ENCODE measurements around the gene ZNF385C.

DNA sequence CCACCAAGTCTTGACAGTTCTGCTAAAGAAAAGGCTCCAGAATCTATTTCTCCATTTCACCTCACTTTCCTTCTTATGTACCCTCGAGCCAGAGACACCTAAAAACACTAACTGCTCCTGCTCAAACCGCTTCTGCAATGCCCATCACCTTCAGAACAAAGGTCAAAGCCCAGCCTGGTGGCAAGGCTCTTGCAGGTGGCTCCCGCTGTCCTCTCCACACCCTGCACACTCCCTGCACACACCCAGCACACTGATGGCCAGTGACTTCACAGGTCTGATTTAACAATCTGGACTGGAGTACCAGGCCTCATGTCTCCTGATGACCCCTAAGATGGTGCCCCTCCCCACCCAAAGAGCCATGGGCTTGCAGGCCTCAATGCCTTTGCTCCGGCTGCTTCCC lies 38.0 kb downstream of the ZNF385C start:
- TF ChIP-seq, protein P1, sequence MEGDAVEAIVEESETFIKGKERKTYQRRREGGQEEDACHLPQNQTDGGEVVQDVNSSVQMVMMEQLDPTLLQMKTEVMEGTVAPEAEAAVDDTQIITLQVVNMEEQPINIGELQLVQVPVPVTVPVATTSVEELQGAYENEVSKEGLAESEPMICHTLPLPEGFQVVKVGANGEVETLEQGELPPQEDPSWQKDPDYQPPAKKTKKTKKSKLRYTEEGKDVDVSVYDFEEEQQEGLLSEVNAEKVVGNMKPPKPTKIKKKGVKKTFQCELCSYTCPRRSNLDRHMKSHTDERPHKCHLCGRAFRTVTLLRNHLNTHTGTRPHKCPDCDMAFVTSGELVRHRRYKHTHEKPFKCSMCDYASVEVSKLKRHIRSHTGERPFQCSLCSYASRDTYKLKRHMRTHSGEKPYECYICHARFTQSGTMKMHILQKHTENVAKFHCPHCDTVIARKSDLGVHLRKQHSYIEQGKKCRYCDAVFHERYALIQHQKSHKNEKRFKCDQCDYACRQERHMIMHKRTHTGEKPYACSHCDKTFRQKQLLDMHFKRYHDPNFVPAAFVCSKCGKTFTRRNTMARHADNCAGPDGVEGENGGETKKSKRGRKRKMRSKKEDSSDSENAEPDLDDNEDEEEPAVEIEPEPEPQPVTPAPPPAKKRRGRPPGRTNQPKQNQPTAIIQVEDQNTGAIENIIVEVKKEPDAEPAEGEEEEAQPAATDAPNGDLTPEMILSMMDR (IDR thresholded peaks at IDR 0.05; ENCODE audit: low read depth, low read length, missing input control) = no peak
- TF ChIP-seq GABPA (IDR thresholded peaks at IDR 0.05 in 1 of 2, conservative IDR thresholded peaks at IDR 0.05 in 1 of 2) (no peak), RAD21 (IDR thresholded peaks at IDR 0.05) (no peak), SP1 (IDR thresholded peaks at IDR 0.05) (no peak), YY1 (IDR thresholded peaks at IDR 0.05) (no peak), EGR1 (IDR thresholded peaks at IDR 0.05; ENCODE audit: low read depth in 2 of 2) (no peak), RXRA (IDR thresholded peaks at IDR 0.05) (no peak), NR2F2 (IDR thresholded peaks at IDR 0.05) (no peak), JUND (IDR thresholded peaks at IDR 0.05) (no peak), TAF1 (conservative IDR thresholded peaks at IDR 0.05) (no peak)
- TF ChIP-seq, protein P2, sequence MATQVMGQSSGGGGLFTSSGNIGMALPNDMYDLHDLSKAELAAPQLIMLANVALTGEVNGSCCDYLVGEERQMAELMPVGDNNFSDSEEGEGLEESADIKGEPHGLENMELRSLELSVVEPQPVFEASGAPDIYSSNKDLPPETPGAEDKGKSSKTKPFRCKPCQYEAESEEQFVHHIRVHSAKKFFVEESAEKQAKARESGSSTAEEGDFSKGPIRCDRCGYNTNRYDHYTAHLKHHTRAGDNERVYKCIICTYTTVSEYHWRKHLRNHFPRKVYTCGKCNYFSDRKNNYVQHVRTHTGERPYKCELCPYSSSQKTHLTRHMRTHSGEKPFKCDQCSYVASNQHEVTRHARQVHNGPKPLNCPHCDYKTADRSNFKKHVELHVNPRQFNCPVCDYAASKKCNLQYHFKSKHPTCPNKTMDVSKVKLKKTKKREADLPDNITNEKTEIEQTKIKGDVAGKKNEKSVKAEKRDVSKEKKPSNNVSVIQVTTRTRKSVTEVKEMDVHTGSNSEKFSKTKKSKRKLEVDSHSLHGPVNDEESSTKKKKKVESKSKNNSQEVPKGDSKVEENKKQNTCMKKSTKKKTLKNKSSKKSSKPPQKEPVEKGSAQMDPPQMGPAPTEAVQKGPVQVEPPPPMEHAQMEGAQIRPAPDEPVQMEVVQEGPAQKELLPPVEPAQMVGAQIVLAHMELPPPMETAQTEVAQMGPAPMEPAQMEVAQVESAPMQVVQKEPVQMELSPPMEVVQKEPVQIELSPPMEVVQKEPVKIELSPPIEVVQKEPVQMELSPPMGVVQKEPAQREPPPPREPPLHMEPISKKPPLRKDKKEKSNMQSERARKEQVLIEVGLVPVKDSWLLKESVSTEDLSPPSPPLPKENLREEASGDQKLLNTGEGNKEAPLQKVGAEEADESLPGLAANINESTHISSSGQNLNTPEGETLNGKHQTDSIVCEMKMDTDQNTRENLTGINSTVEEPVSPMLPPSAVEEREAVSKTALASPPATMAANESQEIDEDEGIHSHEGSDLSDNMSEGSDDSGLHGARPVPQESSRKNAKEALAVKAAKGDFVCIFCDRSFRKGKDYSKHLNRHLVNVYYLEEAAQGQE (IDR thresholded peaks at IDR 0.05) = no peak
- TF ChIP-seq, protein P3, sequence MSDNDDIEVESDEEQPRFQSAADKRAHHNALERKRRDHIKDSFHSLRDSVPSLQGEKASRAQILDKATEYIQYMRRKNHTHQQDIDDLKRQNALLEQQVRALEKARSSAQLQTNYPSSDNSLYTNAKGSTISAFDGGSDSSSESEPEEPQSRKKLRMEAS (IDR thresholded peaks at IDR 0.05) = no peak
- TF ChIP-seq, protein P4, sequence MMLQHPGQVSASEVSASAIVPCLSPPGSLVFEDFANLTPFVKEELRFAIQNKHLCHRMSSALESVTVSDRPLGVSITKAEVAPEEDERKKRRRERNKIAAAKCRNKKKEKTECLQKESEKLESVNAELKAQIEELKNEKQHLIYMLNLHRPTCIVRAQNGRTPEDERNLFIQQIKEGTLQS (IDR thresholded peaks at IDR 0.05) = no peak
- TF ChIP-seq, protein P5, sequence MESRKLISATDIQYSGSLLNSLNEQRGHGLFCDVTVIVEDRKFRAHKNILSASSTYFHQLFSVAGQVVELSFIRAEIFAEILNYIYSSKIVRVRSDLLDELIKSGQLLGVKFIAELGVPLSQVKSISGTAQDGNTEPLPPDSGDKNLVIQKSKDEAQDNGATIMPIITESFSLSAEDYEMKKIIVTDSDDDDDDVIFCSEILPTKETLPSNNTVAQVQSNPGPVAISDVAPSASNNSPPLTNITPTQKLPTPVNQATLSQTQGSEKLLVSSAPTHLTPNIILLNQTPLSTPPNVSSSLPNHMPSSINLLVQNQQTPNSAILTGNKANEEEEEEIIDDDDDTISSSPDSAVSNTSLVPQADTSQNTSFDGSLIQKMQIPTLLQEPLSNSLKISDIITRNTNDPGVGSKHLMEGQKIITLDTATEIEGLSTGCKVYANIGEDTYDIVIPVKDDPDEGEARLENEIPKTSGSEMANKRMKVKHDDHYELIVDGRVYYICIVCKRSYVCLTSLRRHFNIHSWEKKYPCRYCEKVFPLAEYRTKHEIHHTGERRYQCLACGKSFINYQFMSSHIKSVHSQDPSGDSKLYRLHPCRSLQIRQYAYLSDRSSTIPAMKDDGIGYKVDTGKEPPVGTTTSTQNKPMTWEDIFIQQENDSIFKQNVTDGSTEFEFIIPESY (IDR thresholded peaks at IDR 0.05) = no peak
